ENCODE data around the gene ARPC1B.

GRCh38 chr7:99424932-99425730 lies 50.6 kb downstream of the ARPC1B start:
- TF ChIP-seq GABPA (IDR thresholded peaks at IDR 0.05; ENCODE audit: low read depth) (no peak), CTCF (IDR thresholded peaks at IDR 0.05) (no peak), RXRA (IDR thresholded peaks at IDR 0.05; ENCODE audit: borderline replicate concordance, low read depth) (no peak), RAD21 (IDR thresholded peaks at IDR 0.05; ENCODE audit: low read length) (no peak), SMC3 (IDR thresholded peaks at IDR 0.05; ENCODE audit: low read depth, low read length) (no peak)

All from SK-N-SH (cell line).